ENCODE results near the gene HSPA1B.
"Not testable (repeated sequence)": the region's sequence is repeated elsewhere in the genome, so short reads cannot be mapped to it uniquely, and the experiment has no call there.

HSPA1B gene

DNA sequence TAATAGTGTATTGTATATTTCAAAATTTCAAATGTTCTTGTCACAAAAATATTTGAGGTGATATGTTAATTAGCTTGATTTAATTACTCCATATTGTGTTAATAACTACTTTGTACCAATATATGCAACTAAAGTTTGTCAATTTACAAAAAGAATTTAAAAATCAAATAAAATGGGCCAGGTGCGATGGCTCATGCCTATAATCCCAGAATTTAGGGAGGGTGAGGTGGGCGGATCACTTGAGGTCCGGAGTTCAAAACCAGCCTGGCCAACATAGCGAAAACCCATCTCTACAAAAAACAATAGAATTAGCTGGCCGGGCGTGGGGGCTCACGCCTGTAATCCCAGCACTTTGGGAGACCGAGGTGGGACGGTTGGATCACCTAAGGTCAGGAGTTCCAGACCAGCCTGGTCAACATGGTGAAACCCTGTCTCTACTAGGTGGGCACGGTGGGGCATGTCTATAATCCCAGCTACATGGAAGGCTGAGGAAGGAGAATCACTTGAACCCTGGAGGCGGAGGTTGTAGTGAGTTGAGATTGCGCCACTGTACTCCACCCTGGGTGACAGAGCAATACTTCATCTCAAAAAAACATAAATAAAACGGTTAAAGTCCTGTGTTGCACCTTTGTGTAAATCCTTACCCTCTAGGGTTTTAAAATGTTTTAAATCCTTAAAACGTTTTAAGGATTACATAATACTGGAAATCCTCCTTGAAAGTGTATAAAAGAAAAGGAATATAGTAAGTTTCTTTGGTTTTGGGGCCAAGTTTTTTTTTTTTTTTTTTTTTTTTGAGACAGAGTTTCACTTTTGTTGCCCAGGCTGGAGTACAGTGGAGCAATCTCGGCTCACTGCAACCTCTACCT lies 4.0 kb downstream of the HSPA1B start:
- peaks cover 42% of the 10 kb centered on the region for H3K79me2 ChIP-seq (ENCODE audit: control insufficient read depth, insufficient read depth, low read length, unreplicated experiment)
- H2AFZ ChIP-seq (ENCODE audit: low read length, unreplicated experiment) = no peak overlapping the region
- H3K4me3 ChIP-seq (ENCODE audit: low read depth, low read length) = peak overlapping the region; percentile 78
- peak overlapping the region; percentile 48 for H3K27ac ChIP-seq (ENCODE audit: low read depth, low read length)
- H3K36me3 ChIP-seq (ENCODE audit: insufficient read depth, low read length) = peaks cover 8% of the 10 kb centered on the region; the same call in 1 of the 2 replicates
- H3K4me1 ChIP-seq (ENCODE audit: control insufficient read depth, insufficient read depth, low read length, unreplicated experiment) = peaks cover 10% of the 10 kb centered on the region
- no peaks in the 10 kb centered on the region for H3K27me3 ChIP-seq (ENCODE audit: insufficient read depth, low read length)

DNA sequence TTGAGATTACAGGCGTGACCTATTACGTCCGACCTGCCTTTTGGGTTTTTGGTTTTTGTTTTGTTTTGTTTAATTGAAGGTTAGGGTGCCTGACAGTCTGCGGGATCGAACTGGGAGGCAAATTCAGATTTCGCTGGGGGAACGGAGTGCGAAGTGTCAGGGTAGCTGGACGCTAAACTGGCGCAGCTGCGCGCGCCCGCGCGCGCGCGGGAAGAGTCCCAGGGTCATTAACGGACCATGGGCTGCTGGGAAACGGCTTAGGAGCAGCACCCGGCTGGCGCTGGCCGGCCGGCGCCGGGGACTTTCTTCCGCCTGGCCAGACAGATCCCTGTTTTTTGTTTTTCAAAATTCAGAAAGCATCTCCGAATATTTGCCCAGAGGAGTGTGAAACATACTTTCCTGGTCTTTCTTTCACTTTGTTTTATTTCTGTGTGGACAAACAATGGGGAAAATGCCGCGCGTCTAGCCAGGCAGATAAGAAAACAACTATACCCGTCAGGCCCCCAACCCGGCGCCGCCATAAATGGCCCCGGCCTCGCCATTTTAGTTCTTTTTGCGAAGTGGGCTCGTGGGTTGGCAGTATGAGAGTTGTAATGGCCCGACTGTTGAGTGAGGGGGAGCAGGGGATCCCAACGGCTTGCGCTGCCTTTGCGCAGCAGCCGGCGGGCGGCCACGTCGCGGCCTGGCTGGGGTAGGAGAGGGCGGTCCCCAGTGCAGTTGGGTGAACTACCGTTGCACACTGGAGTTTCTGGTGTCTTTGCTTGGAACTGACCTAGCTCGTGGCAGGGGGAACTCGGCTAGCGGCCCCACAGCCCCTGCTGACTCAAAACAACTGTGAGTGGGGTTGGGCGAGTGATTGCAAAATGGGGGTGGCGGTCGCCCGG lies 7.1 kb downstream of the HSPA1B start:
- H3K27ac ChIP-seq (ENCODE audit: low read depth, low read length) = peak overlapping the region; percentile 96
- peaks cover 55% of the 10 kb centered on the region for H3K79me2 ChIP-seq (ENCODE audit: control insufficient read depth, insufficient read depth, low read length, unreplicated experiment)
- H3K4me1 ChIP-seq (ENCODE audit: control insufficient read depth, insufficient read depth, low read length, unreplicated experiment) = peaks cover 21% of the 10 kb centered on the region
- H3K27me3 ChIP-seq (ENCODE audit: insufficient read depth, low read length) = no peaks in the 10 kb centered on the region
- peak overlapping the region; percentile 84 for H2AFZ ChIP-seq (ENCODE audit: low read length, unreplicated experiment)
- H3K4me3 ChIP-seq (ENCODE audit: low read depth, low read length) = peak overlapping the region; percentile 97
- H3K36me3 ChIP-seq (ENCODE audit: insufficient read depth, low read length) = peaks cover 33% of the 10 kb centered on the region

DNA sequence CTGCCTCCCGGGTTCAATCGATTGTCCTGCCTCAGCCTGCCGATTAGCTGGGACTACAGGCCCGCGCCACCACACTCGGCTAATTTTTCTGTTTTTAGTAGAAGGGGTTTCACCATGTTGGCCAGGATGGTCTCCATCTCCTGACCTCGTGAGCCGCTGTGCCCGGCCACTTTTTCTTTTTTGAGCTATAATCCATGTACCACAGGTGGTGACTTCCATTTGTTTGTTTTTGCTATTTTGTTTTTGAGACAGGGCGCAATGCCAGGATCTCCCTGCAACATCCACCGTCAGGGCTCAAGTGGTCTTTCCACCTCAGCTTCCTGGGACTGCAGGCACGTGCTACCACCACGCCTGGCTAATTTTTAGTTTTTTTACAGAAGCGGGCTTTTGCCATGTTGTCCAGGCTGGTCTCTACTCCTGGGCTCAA lies 8.5 kb downstream of the HSPA1B start:
- Histone ChIP-seq H3K4me3 (ENCODE audit: low read depth, low read length) (peak overlapping the region; percentile 97), H3K27ac (ENCODE audit: low read depth, low read length) (peak overlapping the region; percentile 74), H3K79me2 (ENCODE audit: control insufficient read depth, insufficient read depth, low read length, unreplicated experiment) (peaks cover 42% of the 10 kb centered on the region), H2AFZ (ENCODE audit: low read length, unreplicated experiment) (no peak overlapping the region), H3K27me3 (ENCODE audit: insufficient read depth, low read length) (no peaks in the 10 kb centered on the region), H3K4me1 (ENCODE audit: control insufficient read depth, insufficient read depth, low read length, unreplicated experiment) (peaks cover 19% of the 10 kb centered on the region), H3K36me3 (ENCODE audit: insufficient read depth, low read length) (peaks cover 43% of the 10 kb centered on the region)

- H2AFZ ChIP-seq (ENCODE audit: low read length, unreplicated experiment) = no peak overlapping the region
- H3K4me1 ChIP-seq (ENCODE audit: control insufficient read depth, insufficient read depth, low read length, unreplicated experiment) = peaks cover 12% of the 10 kb centered on the region
- H3K27me3 ChIP-seq (ENCODE audit: insufficient read depth, low read length) = no peaks in the 10 kb centered on the region
- H3K4me3 ChIP-seq (ENCODE audit: low read depth, low read length) = peak overlapping the region; percentile 97
- H3K79me2 ChIP-seq (ENCODE audit: control insufficient read depth, insufficient read depth, low read length, unreplicated experiment) = peaks cover 36% of the 10 kb centered on the region
- peaks cover 43% of the 10 kb centered on the region for H3K36me3 ChIP-seq (ENCODE audit: insufficient read depth, low read length)
- peak overlapping the region; percentile 74 for H3K27ac ChIP-seq (ENCODE audit: low read depth, low read length)
Observed at GRCh38 chr6:31836474-31837368, 9.2 kb downstream of the HSPA1B start.

- H2AFZ ChIP-seq (ENCODE audit: low read length, unreplicated experiment) = no peak overlapping the region
- H3K27ac ChIP-seq (ENCODE audit: low read depth, low read length) = peak overlapping the region; percentile 74; the same call in 1 of the 2 replicates
- H3K4me1 ChIP-seq (ENCODE audit: control insufficient read depth, insufficient read depth, low read length, unreplicated experiment) = peaks cover 11% of the 10 kb centered on the region
- H3K4me3 ChIP-seq (ENCODE audit: low read depth, low read length) = peak overlapping the region; percentile 97
- peaks cover 35% of the 10 kb centered on the region for H3K79me2 ChIP-seq (ENCODE audit: control insufficient read depth, insufficient read depth, low read length, unreplicated experiment)
- H3K27me3 ChIP-seq (ENCODE audit: insufficient read depth, low read length) = no peaks in the 10 kb centered on the region
- H3K36me3 ChIP-seq (ENCODE audit: insufficient read depth, low read length) = peaks cover 43% of the 10 kb centered on the region
Observed at GRCh38 chr6:31837369-31838113, 10.0 kb downstream of the HSPA1B start.

- H3K27ac ChIP-seq (ENCODE audit: low read depth, low read length); H2AFZ ChIP-seq (ENCODE audit: low read length, unreplicated experiment); H3K27me3 ChIP-seq (ENCODE audit: insufficient read depth, low read length): not testable (repeated sequence)
- peaks cover 43% of the 10 kb centered on the region for H3K36me3 ChIP-seq (ENCODE audit: insufficient read depth, low read length)
- peaks cover 11% of the 10 kb centered on the region for H3K4me1 ChIP-seq (ENCODE audit: control insufficient read depth, insufficient read depth, low read length, unreplicated experiment)
- H3K79me2 ChIP-seq (ENCODE audit: control insufficient read depth, insufficient read depth, low read length, unreplicated experiment) = peaks cover 35% of the 10 kb centered on the region
- peak overlapping the region; percentile 97 for H3K4me3 ChIP-seq (ENCODE audit: low read depth, low read length)
Observed at GRCh38 chr6:31838114-31838553, 10.6 kb downstream of the HSPA1B start.

GRCh38 chr6:31838968-31839367 lies 11.4 kb downstream of the HSPA1B start:
- Histone ChIP-seq H3K4me3 (ENCODE audit: low read depth, low read length) (peak overlapping the region; percentile 97; the same call in 1 of the 2 replicates), H3K36me3 (ENCODE audit: insufficient read depth, low read length) (peaks cover 43% of the 10 kb centered on the region), H3K4me1 (ENCODE audit: control insufficient read depth, insufficient read depth, low read length, unreplicated experiment) (peaks cover 11% of the 10 kb centered on the region), H3K27me3 (ENCODE audit: insufficient read depth, low read length) (no peaks in the 10 kb centered on the region), H2AFZ (ENCODE audit: low read length, unreplicated experiment) (no peak overlapping the region), H3K27ac (ENCODE audit: low read depth, low read length) (no peak overlapping the region), H3K79me2 (ENCODE audit: control insufficient read depth, insufficient read depth, low read length, unreplicated experiment) (peaks cover 35% of the 10 kb centered on the region)

DNA sequence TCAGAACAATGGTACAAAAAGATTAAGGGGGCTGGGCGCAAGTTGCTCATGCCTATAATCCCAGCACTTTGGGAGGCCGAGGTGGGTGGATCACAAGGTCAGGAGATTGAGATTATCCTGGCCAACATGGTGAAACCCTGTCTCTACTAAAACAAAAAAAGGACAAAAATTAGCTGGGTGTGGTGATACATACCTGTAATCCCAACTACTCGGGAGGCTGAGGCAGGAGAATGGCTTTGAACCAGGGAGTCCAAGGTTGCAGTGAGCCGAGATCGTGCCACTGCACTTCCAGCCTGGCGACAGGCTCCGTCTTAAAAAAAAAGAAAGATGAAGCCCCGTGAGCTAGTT lies 12.2 kb downstream of the HSPA1B start:
- Histone ChIP-seq H3K79me2 (ENCODE audit: control insufficient read depth, insufficient read depth, low read length, unreplicated experiment) (peaks cover 33% of the 10 kb centered on the region), H3K36me3 (ENCODE audit: insufficient read depth, low read length) (peaks cover 43% of the 10 kb centered on the region), H3K4me1 (ENCODE audit: control insufficient read depth, insufficient read depth, low read length, unreplicated experiment) (peaks cover 11% of the 10 kb centered on the region)
- not testable (repeated sequence) for H3K27me3 ChIP-seq (ENCODE audit: insufficient read depth, low read length); H3K27ac ChIP-seq (ENCODE audit: low read depth, low read length); H3K4me3 ChIP-seq (ENCODE audit: low read depth, low read length); H2AFZ ChIP-seq (ENCODE audit: low read length, unreplicated experiment)

DNA sequence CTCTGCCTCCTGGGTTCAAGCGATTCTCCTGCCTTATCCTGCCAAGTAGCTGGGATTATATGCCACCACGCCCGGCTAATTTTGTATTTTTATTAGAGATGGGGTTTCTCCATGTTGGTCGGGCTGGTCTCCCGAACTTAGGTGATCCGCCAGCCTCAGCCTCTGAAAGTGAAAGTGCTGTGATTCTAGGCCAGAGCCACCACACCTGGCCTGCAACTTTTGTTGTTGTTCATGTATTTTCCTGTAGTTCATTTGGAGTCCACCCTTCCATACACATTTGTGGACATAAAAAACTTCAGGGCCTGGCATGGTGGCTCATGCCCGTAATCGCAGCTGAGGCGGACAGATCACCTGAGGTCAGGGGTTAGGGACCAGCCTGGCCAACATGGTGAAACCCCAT lies 14.5 kb downstream of the HSPA1B start:
- H3K27me3 ChIP-seq (ENCODE audit: insufficient read depth, low read length) = no peaks in the 10 kb centered on the region
- H3K27ac ChIP-seq (ENCODE audit: low read depth, low read length) = no peak overlapping the region
- H2AFZ ChIP-seq (ENCODE audit: low read length, unreplicated experiment) = no peak overlapping the region
- no peak overlapping the region for H3K4me3 ChIP-seq (ENCODE audit: low read depth, low read length)
- peaks cover 11% of the 10 kb centered on the region for H3K4me1 ChIP-seq (ENCODE audit: control insufficient read depth, insufficient read depth, low read length, unreplicated experiment)
- peaks cover 10% of the 10 kb centered on the region for H3K79me2 ChIP-seq (ENCODE audit: control insufficient read depth, insufficient read depth, low read length, unreplicated experiment)
- H3K36me3 ChIP-seq (ENCODE audit: insufficient read depth, low read length) = peaks cover 32% of the 10 kb centered on the region

Data from ACC112 (cell line).